GM21717 (cell line): ENCODE results near the gene BCAS3.

Experiments used
- ATAC-seq: cut with Tn5 transposase; IDR thresholded peaks from one replicate; pipeline ENCODE4 v1.9.1; 2021; ENCODE audit warnings: mild to moderate bottlenecking, moderate library complexity; ENCODE audit not compliant: unreplicated experiment

BCAS3 gene

GRCh38 chr17:61306003-61306402 lies 628.4 kb downstream of the BCAS3 start:
- ATAC-seq = no peak

- no peak for ATAC-seq
These were observed 630.5 kb downstream of the BCAS3 start for GRCh38 chr17:61307905-61308886.

GRCh38 chr17:61309362-61310256 lies 632.0 kb downstream of the BCAS3 start:
- no peak for ATAC-seq

GRCh38 chr17:61310590-61310989 lies 632.9 kb downstream of the BCAS3 start:
- ATAC-seq = no peak

GRCh38 chr17:61312406-61313295 lies 635.0 kb downstream of the BCAS3 start:
- no peak for ATAC-seq

- ATAC-seq = no peak
These were observed 636.0 kb downstream of the BCAS3 start for GRCh38 chr17:61313461-61314326.

GRCh38 chr17:61314368-61315078 lies 636.9 kb downstream of the BCAS3 start:
- no peak for ATAC-seq

- no peak for ATAC-seq
These were observed 639.0 kb downstream of the BCAS3 start for GRCh38 chr17:61316633-61317032.

GRCh38 chr17:61317779-61318178 lies 640.1 kb downstream of the BCAS3 start:
- no peak for ATAC-seq

- no peak for ATAC-seq
These were observed 641.0 kb downstream of the BCAS3 start for GRCh38 chr17:61318684-61319098.

GRCh38 chr17:61321344-61321743 lies 643.7 kb downstream of the BCAS3 start:
- ATAC-seq = no peak

- no peak for ATAC-seq
These were observed 644.8 kb downstream of the BCAS3 start for GRCh38 chr17:61322325-61323002.

- ATAC-seq = no peak
These were observed 645.6 kb downstream of the BCAS3 start for GRCh38 chr17:61323003-61323908.

- no peak for ATAC-seq
These were observed 646.5 kb downstream of the BCAS3 start for GRCh38 chr17:61323909-61324868.

GRCh38 chr17:61324950-61325349 lies 647.3 kb downstream of the BCAS3 start:
- no peak for ATAC-seq

GRCh38 chr17:61325382-61326073 lies 647.9 kb downstream of the BCAS3 start:
- ATAC-seq = no peak
